SKM-1 treated with dmso at 0.1 percent for 144 hours (cell line): Measurements from ENCODE around the gene RAB3IP.

ENCODE experiments used
- DNase-seq: peaks from one replicate; lab custom pipeline; 2025; ENCODE audit not compliant: unreplicated experiment; lab: John Stamatoyannopoulos, UW

Gene RAB3IP

GRCh38 chr12:69738351-69739286, at the start of gene RAB3IP:
Gene RAB3IP, plus strand, starts transcription at chr12:69738860. Its CDS starts 16,549 bp downstream, at chr12:69755409.
- DNase-seq: peak; percentile 48

- DNase-seq: no peak
Measured at GRCh38 chr12:69689638-69690037, 49.0 kb upstream of the RAB3IP start.

- no peak for DNase-seq
Measured at GRCh38 chr12:69694123-69694522, 44.5 kb upstream of the RAB3IP start.

GRCh38 chr12:69698054-69698453, 40.6 kb upstream of the RAB3IP start:
- DNase-seq: no peak

- DNase-seq: no peak
Measured at GRCh38 chr12:69698769-69699540, 39.7 kb upstream of the RAB3IP start, which contains the start of gene BEST3. Gene BEST3, minus strand, starts transcription at chr12:69699303. Its CDS starts 1,505 bp downstream, at chr12:69697798.

GRCh38 chr12:69701826-69702225, 36.8 kb upstream of the RAB3IP start:
- no peak for DNase-seq

GRCh38 chr12:69703146-69703642, 35.5 kb upstream of the RAB3IP start:
- DNase-seq: no peak

GRCh38 chr12:69704357-69704756, 34.3 kb upstream of the RAB3IP start:
- DNase-seq: no peak

GRCh38 chr12:69708649-69709048, 30.0 kb upstream of the RAB3IP start:
- DNase-seq: no peak

- DNase-seq: no peak
Measured at GRCh38 chr12:69712826-69713225, 25.8 kb upstream of the RAB3IP start.

- no peak for DNase-seq
Measured at GRCh38 chr12:69714542-69714941, 24.1 kb upstream of the RAB3IP start.

- DNase-seq: no peak
Measured at GRCh38 chr12:69719336-69720316, 19.0 kb upstream of the RAB3IP start.

GRCh38 chr12:69720750-69721149, 17.9 kb upstream of the RAB3IP start:
- DNase-seq: no peak

GRCh38 chr12:69726922-69727321, 11.7 kb upstream of the RAB3IP start:
- no peak for DNase-seq

- DNase-seq: no peak
Measured at GRCh38 chr12:69732088-69732487, 6.6 kb upstream of the RAB3IP start.

GRCh38 chr12:69733638-69734037, 5.0 kb upstream of the RAB3IP start:
- DNase-seq: no peak

GRCh38 chr12:69739287-69740191, 879 bp downstream of the RAB3IP start:
- DNase-seq: peak; percentile 38

GRCh38 chr12:69744109-69744508, 5.4 kb downstream of the RAB3IP start:
- DNase-seq: no peak

- DNase-seq: no peak
Measured at GRCh38 chr12:69751476-69751875, 12.8 kb downstream of the RAB3IP start.
